Activated CD8-positive, alpha-beta T cell treated with anti-CD3 and anti-CD28 coated beads, Interleukin-2, amount 10 ng/mL, durations not matched to agents 7 days and 5 days (primary cell): ENCODE measurements around the gene MCC. TPM values are rescaled to one million over a fixed set of nuclear protein-coding genes. Genes with fewer than 3 reads are reported as not detected.

Source experiments
- ATAC-seq: fragments of 150-1000 bp; cut with Tn5 transposase; one replicate; pipeline ENCODE4 v1.10.0; 2021; ENCODE audit warnings: moderate library complexity
- CTCF ChIA-PET: fragments of 350-600 bp; sonication (Branson Sonifier 250); formaldehyde crosslinking; loops from one replicate; lab custom pipeline; 2021; ENCODE audit warnings: antibody characterized with exemption; lab: Charles Lee
- POLR2A ChIA-PET: fragments of 350-600 bp; sonication (Branson Sonifier 250); formaldehyde crosslinking; loops from one replicate; lab custom pipeline; 2021; ENCODE audit warnings: antibody characterized with exemption; lab: Charles Lee
- DNase-seq: peaks from one replicate; pipeline ENCODE4 v3.0.0-alpha.2; 2020
- H3K27ac Mint-ChIP-seq: one replicate; pipeline ENCODE4 v1.8.0; 2021; ENCODE audit warnings: mild to moderate bottlenecking, mixed read lengths
- H3K27me3 Mint-ChIP-seq: one replicate; pipeline ENCODE4 v1.8.0; 2021; ENCODE audit warnings: low read depth, mixed read lengths
- H3K36me3 Mint-ChIP-seq: one replicate; pipeline ENCODE4 v1.8.0; 2021; ENCODE audit warnings: low read depth, mixed read lengths
- H3K4me1 Mint-ChIP-seq: one replicate; pipeline ENCODE4 v1.8.0; 2021; ENCODE audit warnings: low read depth, mixed read lengths
- H3K4me3 Mint-ChIP-seq: one replicate; pipeline ENCODE4 v1.8.0; 2021; ENCODE audit warnings: mild to moderate bottlenecking, mixed read lengths
- H3K9me3 Mint-ChIP-seq: one replicate; pipeline ENCODE4 v1.8.0; 2022; ENCODE audit warnings: mixed read lengths; ENCODE audit not compliant: insufficient read depth
- total RNA-seq, 2 experiments: library from RNA; stranded (reverse); gene quantifications; one replicate each; pipeline ENCODE4 v1.2.3, GENCODE V29; 2021

MCC gene
- total RNA-seq, 2 experiments from 2014 or later: 7.6 to 8.0 TPM

DNA sequence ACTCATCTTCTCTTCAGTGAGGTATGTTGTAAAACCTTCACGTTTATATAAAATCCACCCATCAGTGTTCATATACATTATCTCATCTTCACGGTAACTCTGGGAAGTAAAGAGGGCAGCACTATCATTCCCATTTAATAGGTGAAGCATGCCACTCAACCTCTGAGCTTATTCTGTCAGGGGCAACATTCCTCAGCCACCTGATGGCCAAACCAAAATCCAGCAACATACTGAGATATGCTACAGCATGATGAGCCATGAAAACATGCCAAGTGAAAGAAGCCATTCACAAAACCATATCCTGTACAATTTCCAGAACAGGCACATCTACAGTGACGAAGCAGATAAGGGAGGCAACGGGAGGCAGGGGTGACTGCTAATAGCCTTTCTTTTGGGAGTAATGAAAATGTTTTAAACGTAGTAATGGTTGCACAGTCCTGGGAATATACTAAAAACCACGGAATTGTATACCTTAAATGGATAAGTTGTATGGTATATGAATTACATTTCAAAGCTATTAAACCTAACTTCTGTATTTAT lies 220.8 kb downstream of the MCC start:
- no peak for DNase-seq
- CTCF ChIA-PET: no interaction called here

GRCh38 chr5:113266913-113267227 lies 221.4 kb downstream of the MCC start:
- Mint-ChIP-seq H3K36me3 (no peaks in the 10 kb centered on the region), H3K27me3 (no peaks in the 10 kb centered on the region), H3K4me1 (peaks cover 8% of the 10 kb centered on the region), H3K27ac (no peak overlapping the region), H3K9me3 (no peaks in the 10 kb centered on the region), H3K4me3 (no peak overlapping the region)
- no peak for DNase-seq
- ATAC-seq: no peak
- CTCF ChIA-PET: no interaction called here
- POLR2A ChIA-PET: no interaction called here

More for the DNA sequence above, 220.8 kb downstream of the MCC start:
- no peak for ATAC-seq
- POLR2A ChIA-PET: no interaction called here
- peaks cover 8% of the 10 kb centered on the region for H3K4me1 Mint-ChIP-seq
- H3K27me3 Mint-ChIP-seq: no peaks in the 10 kb centered on the region
- no peaks in the 10 kb centered on the region for H3K9me3 Mint-ChIP-seq
- H3K4me3 Mint-ChIP-seq: no peak overlapping the region
- no peak overlapping the region for H3K27ac Mint-ChIP-seq
- no peaks in the 10 kb centered on the region for H3K36me3 Mint-ChIP-seq

- CTCF ChIA-PET: no interaction called here
- H3K27me3 Mint-ChIP-seq: no peaks in the 10 kb centered on the region
These were observed 221.9 kb downstream of the MCC start for GRCh38 chr5:113266227-113266912.

GRCh38 chr5:113265190-113265589 lies 223.1 kb downstream of the MCC start:
- no peak overlapping the region for H3K27ac Mint-ChIP-seq
- H3K36me3 Mint-ChIP-seq: no peaks in the 10 kb centered on the region
- H3K4me1 Mint-ChIP-seq: peaks cover 8% of the 10 kb centered on the region
- no peak overlapping the region for H3K4me3 Mint-ChIP-seq
- ChIA-PET POLR2A (no interaction called here), CTCF (interaction anchor here (1.5 kb wide), 1 partner anchor 9 kb away, joined by 4 read pairs; no protein-coding TSS in a partner anchor)
- DNase-seq (no peak), ATAC-seq (no peak)
- H3K27me3 Mint-ChIP-seq: no peaks in the 10 kb centered on the region
- no peaks in the 10 kb centered on the region for H3K9me3 Mint-ChIP-seq

More at GRCh38 chr5:113266227-113266912, 221.9 kb downstream of the MCC start:
- no peak for ATAC-seq
- Mint-ChIP-seq H3K27ac (no peak overlapping the region), H3K4me3 (no peak overlapping the region), H3K9me3 (no peaks in the 10 kb centered on the region), H3K4me1 (peaks cover 8% of the 10 kb centered on the region), H3K36me3 (no peaks in the 10 kb centered on the region)
- DNase-seq: no peak
- POLR2A ChIA-PET: no interaction called here

DNA sequence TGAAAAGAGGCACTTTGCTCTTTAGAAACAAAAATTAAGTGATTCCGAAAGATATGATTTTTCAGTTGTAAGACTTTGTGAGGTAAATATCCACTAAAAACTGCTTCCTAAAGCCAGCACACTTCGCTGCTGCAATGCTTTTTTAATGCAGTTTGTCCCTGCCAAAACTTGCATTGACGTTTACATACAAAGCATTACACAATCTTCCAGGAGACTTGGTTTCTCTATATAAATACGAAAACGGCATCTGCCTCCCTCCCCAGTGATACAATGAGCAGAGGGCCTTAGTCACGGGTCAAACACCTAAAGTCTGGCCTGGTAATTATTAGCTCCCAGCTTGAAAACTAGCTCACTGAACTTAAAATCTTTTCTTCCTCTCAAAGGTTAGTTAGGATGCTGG lies 224.2 kb downstream of the MCC start:
- POLR2A ChIA-PET: interaction anchor here (0.7 kb wide), 1 partner anchor 17 kb away, joined by 3 read pairs; no protein-coding TSS in a partner anchor
- ATAC-seq (no peak), DNase-seq (no peak)
- Mint-ChIP-seq H3K9me3 (no peaks in the 10 kb centered on the region), H3K4me3 (no peak overlapping the region), H3K27me3 (peaks cover 2% of the 10 kb centered on the region), H3K27ac (no peak overlapping the region), H3K4me1 (peaks cover under 1% of the 10 kb centered on the region), H3K36me3 (no peaks in the 10 kb centered on the region)
- CTCF ChIA-PET: interaction anchor here (1.5 kb wide), 1 partner anchor 10 kb away, joined by 4 read pairs; no protein-coding TSS in a partner anchor

- no peak for ATAC-seq
- Mint-ChIP-seq H3K27ac (no peak overlapping the region), H3K4me1 (no peaks in the 10 kb centered on the region), H3K27me3 (peaks cover 2% of the 10 kb centered on the region), H3K4me3 (no peak overlapping the region), H3K36me3 (no peaks in the 10 kb centered on the region), H3K9me3 (no peaks in the 10 kb centered on the region)
- POLR2A ChIA-PET: interaction anchor here (0.7 kb wide), 1 partner anchor 17 kb away, joined by 3 read pairs; no protein-coding TSS in a partner anchor
- CTCF ChIA-PET: no interaction called here
- DNase-seq: no peak
These were observed 224.7 kb downstream of the MCC start for GRCh38 chr5:113263545-113263944.

DNA sequence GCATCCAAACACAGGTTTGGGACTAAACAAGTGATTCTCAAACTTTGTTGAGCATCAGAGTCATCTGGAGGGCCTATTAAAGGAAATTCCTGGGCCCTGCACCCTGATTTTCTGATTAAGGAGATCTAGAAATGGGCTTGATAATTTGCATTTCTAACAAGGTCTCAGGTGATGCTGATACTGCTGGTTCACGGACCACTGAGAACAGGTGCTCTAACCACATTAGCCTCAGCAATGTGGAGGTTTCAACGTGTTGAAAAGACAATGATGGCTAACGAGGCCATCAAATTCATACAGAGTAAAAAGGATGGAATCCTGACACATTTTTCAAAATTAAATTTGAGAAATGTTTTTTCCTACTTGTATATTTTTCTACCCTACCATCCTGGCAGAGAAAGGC lies 225.6 kb downstream of the MCC start:
- Mint-ChIP-seq H3K9me3 (no peaks in the 10 kb centered on the region), H3K4me1 (no peaks in the 10 kb centered on the region), H3K4me3 (no peak overlapping the region), H3K27me3 (peaks cover 4% of the 10 kb centered on the region), H3K27ac (no peak overlapping the region), H3K36me3 (no peaks in the 10 kb centered on the region)
- ATAC-seq (no peak), DNase-seq (no peak)
- ChIA-PET POLR2A (no interaction called here), CTCF (no interaction called here)

GRCh38 chr5:113259034-113259433 lies 229.2 kb downstream of the MCC start:
- POLR2A ChIA-PET: no interaction called here
- CTCF ChIA-PET: interaction anchor here (1.0 kb wide), 2 partner anchors 138 to 280 kb away, joined by 3 read pairs; no protein-coding TSS in a partner anchor
- Mint-ChIP-seq H3K4me1 (no peaks in the 10 kb centered on the region), H3K36me3 (no peaks in the 10 kb centered on the region), H3K4me3 (no peak overlapping the region), H3K27me3 (peaks cover 4% of the 10 kb centered on the region), H3K27ac (no peak overlapping the region), H3K9me3 (no peaks in the 10 kb centered on the region)
- DNase-seq (no peak), ATAC-seq (no peak)

DNA sequence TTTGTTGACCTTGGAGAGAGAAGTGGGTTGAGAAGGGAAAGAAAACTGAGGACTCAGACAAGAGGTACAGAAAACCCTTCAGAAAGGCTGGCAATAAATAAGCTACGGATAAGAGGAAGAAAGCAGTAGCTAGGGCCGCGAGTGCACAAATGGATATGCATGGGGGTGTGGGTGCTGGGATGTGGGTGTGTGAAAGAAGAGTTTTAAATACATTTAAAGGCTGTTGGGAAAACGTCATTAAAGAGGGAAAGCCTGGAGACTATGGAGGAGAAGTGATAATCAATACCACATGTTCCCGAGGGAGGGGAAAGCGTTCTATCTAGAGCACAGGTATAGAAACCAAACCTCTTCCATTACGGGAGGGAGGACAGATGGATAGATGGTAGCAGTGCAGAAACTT lies 230.7 kb downstream of the MCC start:
- ATAC-seq (no peak), DNase-seq (no peak)
- Mint-ChIP-seq H3K4me1 (peaks cover 3% of the 10 kb centered on the region), H3K36me3 (no peaks in the 10 kb centered on the region), H3K27ac (no peak overlapping the region), H3K4me3 (no peak overlapping the region), H3K27me3 (peaks cover 4% of the 10 kb centered on the region), H3K9me3 (no peaks in the 10 kb centered on the region)
- ChIA-PET CTCF (no interaction called here), POLR2A (no interaction called here)

DNA sequence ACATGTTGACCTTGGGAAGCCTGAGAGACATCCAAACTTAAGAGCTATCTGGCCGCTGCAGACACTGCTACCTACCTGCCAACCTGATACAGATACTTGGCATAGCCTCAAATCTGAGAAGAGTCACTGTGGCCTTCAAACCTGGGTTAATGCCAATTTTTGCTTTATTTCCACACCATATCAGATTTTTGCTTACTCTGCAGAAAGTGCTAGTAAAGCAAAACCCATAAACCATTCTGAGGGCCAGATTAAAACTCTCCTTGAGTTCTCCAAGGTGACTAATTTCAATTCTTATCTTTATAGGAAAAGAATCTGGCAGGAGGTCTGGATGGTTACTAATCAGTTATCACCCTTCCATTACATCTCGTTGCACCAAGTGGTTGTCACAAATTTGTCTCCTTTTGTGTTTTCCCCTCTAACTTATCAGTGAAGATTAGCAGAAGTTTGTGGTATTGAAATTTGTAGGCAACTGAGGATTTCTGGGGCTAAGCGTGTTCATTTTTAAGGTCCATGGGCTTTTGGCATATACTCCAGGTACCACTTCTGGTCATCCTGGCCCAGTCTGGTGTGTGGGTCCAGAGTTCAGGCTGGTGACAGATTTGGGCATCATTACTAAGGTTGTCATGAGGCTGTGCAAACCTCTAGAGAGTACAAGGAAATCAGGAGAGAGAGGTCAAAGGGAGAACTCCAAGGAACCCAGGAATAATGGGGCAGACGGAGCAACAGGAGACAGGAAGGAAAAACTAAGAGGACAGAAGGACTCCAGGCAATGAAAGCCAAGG lies 231.4 kb downstream of the MCC start:
- ChIA-PET CTCF (interaction anchor here (1.3 kb wide), 1 partner anchor 261 kb away, joined by 3 read pairs; no protein-coding TSS in a partner anchor), POLR2A (no interaction called here)
- ATAC-seq (no peak), DNase-seq (no peak)
- H3K36me3 Mint-ChIP-seq: no peaks in the 10 kb centered on the region
- H3K27ac Mint-ChIP-seq: no peak overlapping the region
- peaks cover 4% of the 10 kb centered on the region for H3K27me3 Mint-ChIP-seq
- no peak overlapping the region for H3K4me3 Mint-ChIP-seq
- peaks cover 3% of the 10 kb centered on the region for H3K4me1 Mint-ChIP-seq
- no peaks in the 10 kb centered on the region for H3K9me3 Mint-ChIP-seq

DNA sequence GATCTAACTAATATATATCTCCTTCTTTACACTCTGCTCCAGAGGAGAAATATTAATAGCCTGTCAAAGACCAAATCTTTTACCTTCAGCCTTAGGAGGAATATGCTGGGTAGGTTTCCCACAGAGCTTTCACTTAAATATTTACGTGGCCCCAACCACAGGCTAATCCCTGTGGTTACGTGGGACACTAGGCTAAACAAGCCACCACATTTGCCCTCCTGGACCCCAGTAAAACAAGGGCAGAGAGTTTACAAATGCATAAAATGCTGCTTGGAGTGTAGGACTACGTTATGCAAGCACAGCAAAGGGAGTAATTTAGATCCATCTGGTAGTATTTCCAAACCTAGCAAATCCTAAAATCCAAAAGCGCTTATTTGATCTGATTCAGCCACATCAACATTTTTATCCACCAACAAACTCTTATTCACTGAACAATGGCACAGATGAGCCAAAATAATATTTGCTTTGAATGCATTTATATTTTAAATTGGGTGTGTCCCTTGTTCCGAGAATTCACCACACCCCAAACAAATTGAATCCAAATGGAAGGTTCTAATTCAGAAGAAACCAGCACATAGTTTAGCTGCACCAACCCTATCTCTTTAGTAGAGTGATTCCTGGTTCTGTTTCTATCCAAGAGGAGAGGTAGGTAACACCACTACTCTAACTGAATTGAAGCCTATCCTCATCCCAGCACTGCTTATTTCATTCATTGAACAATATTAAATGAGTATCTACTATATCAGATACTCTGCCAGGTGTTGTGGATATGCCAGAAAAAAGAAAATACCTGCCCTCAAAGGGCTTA lies 232.5 kb downstream of the MCC start:
- H3K36me3 Mint-ChIP-seq: no peaks in the 10 kb centered on the region
- H3K4me3 Mint-ChIP-seq: no peak overlapping the region
- no peaks in the 10 kb centered on the region for H3K9me3 Mint-ChIP-seq
- peaks cover 3% of the 10 kb centered on the region for H3K4me1 Mint-ChIP-seq
- DNase-seq (no peak), ATAC-seq (no peak)
- CTCF ChIA-PET: interaction anchor here (1.3 kb wide), 1 partner anchor 260 kb away, joined by 3 read pairs; no protein-coding TSS in a partner anchor
- H3K27me3 Mint-ChIP-seq: peaks cover 4% of the 10 kb centered on the region
- H3K27ac Mint-ChIP-seq: no peak overlapping the region
- POLR2A ChIA-PET: no interaction called here
